Ishikawa (cell line): ENCODE measurements around the gene SDHAF1.

Experiments used
- CEBPB ChIP-seq: IDR thresholded peaks from 2 replicates; pipeline ENCODE4 v1.6.1; 2012
- CREB1 ChIP-seq: IDR thresholded peaks from 2 replicates; pipeline ENCODE4 v1.6.1; 2012; ENCODE audit warnings: low read depth
- EGR1 ChIP-seq: IDR thresholded peaks from 2 replicates; pipeline ENCODE4 v1.6.1; 2012
- EP300 ChIP-seq: IDR thresholded peaks from 2 replicates; pipeline ENCODE4 v1.6.1; 2012; ENCODE audit warnings: borderline replicate concordance
- MAX ChIP-seq: IDR thresholded peaks from 2 replicates; pipeline ENCODE4 v1.6.1; 2012
- RAD21 ChIP-seq: IDR thresholded peaks from 2 replicates; pipeline ENCODE4 v1.6.1; 2012; ENCODE audit warnings: low read depth
- REST ChIP-seq: IDR thresholded peaks from 2 replicates; pipeline ENCODE4 v1.6.1; 2012; ENCODE audit warnings: low read depth, mild to moderate bottlenecking
- TAF1 ChIP-seq: IDR thresholded peaks from 2 replicates; pipeline ENCODE4 v1.6.1; 2012; ENCODE audit warnings: low read depth, mild to moderate bottlenecking
- TCF12 ChIP-seq: IDR thresholded peaks from 2 replicates; pipeline ENCODE4 v1.6.1; 2012; ENCODE audit warnings: low read depth
- TEAD4 ChIP-seq: IDR thresholded peaks from 2 replicates; pipeline ENCODE4 v1.6.1; 2012
- USF1 ChIP-seq: IDR thresholded peaks from 2 replicates; pipeline ENCODE4 v1.6.1; 2012
- YY1 ChIP-seq: IDR thresholded peaks from 2 replicates; pipeline ENCODE4 v1.6.1; 2012; ENCODE audit warnings: low read depth
- ZBTB7A ChIP-seq: IDR thresholded peaks from 2 replicates; pipeline ENCODE4 v1.6.1; 2012; ENCODE audit warnings: low read depth

GRCh38 chr19:35991731-35992450, 3.1 kb upstream of the SDHAF1 start:
- TF ChIP-seq CEBPB (no peak), YY1 (no peak), EP300 (no peak), TAF1 (no peak), TEAD4 (no peak), RAD21 (no peak), ZBTB7A (no peak), MAX (no peak), CREB1 (no peak), REST (no peak), TCF12 (no peak), EGR1 (no peak), USF1 (0 out of 2 replicates have a peak, but pooled peaks have one; percentile 17)
